GM21515 (cell line): ENCODE measurements around the gene LRTM1.

ENCODE experiments used
- ATAC-seq: cut with Tn5 transposase; IDR thresholded peaks from one replicate; pipeline ENCODE4 v1.9.1; 2021; ENCODE audit not compliant: unreplicated experiment

LRTM1 gene

GRCh38 chr3:54941690-54942362 lies 14.0 kb upstream of the LRTM1 start:
- no peak for ATAC-seq

DNA sequence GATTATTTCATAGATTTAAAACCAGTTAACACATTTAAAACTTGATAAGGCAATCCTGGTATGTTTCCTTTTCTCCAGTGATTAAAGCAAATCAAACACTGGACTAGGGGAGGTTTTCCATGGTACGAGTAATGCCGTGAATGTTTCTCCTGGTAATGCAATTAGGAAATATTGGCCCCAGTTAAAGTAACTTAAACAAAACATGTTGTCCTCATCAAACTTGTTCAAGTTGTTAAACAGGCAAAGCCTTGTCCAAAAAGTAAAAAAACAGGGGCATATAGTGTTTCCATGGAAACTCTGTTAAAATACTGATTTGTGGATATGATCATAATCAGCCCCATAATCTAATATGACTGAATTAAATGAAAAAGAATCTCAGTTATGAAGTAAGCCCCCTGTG lies 13.1 kb upstream of the LRTM1 start:
- ATAC-seq = no peak

DNA sequence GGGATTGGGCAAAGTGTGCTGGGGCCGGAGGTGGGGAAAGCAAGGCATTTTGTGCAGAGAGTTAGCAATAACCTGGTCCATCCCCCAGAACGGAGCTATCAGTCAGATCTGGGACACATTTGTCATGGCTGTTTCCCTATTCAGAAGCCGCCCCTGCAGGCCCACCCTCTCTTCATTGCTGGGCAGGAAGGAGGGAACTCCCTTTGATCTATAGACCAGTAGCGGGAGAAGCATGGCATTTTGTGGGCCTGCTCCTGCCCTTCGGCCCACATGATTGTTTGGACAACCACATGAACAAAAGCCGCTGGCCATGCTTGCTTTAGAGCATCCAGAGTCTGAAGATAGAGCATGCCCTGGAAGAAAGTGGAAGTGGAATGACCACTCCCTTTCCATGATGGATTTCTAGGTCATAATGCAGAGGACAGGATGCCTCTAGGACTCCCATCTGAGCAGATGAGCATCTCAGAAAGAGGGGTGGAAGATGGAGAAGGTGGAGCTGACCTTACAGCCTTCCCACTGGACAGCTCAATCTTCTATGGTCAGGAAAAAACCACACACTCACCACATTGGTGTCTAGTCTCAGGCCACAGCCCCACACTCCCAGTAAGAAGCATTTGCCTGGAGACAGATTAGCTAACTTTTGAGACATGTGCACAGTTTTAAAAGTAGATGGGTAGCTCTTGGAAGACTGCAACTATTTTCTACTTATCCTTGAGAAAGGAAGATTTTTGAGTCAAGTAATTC lies 11.9 kb upstream of the LRTM1 start:
- ATAC-seq = no peak

- no peak for ATAC-seq
These were observed 8.7 kb upstream of the LRTM1 start for GRCh38 chr3:54936561-54936960.

DNA sequence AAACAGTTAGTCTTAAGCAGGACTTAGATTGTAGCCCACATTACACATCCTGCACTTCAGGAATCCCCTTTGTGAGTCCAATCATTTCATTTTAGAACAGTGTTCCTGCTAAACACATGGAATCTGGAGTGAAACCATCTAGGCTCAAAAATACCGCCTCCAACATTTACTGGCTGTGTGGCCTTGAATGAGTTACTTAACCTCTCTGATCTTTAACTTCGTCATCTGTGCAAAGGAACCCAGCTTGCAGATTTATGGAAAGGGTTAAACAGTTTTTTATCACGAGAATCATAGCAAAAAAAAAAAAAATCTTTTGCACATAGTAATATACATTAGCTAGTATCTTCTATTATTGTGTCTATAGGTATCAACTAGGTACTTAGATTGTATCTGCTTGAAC lies 8.0 kb upstream of the LRTM1 start:
- no peak for ATAC-seq

GRCh38 chr3:54932606-54933005 lies 4.7 kb upstream of the LRTM1 start:
- no peak for ATAC-seq

GRCh38 chr3:54931182-54931581 lies 3.3 kb upstream of the LRTM1 start:
- ATAC-seq = no peak

DNA sequence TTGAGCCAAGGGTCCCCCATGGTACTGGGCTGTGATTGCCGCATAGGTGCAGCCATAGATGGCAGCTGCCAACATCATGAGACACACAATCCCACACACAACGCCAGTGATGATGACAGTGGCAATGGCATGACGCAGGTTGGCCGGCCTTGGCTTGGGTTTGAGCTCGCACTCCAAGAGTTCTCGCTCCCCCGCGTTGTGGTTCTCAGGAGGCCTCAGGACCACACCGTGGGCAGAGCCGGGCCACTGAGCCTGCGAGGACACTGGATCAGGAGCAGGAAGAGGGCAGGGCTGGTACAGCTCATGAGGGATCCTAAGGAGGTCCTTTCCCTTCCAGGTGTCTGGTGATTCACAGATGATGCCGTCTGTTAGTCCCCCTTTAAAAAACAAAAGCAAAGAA lies 9.3 kb downstream of the LRTM1 start:
- no peak for ATAC-seq

DNA sequence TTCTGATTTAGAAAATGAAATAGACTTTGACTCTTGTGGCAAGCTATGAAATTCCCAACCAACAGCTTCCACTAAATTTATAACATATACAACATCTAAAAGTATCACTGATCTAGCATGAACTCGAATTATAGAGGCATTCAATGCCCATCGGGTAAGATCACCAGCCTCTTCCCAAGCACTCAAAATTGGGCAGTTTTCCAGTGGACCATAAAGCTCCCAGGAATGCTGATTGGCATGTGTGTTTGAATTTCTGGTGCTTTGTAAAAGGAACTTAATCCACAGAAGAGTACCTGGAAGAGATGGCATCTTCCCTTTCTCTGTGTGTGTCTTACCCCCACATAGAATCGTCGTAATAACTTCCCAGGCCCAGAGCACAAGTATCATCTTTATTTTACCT lies 10.0 kb downstream of the LRTM1 start:
- no peak for ATAC-seq

DNA sequence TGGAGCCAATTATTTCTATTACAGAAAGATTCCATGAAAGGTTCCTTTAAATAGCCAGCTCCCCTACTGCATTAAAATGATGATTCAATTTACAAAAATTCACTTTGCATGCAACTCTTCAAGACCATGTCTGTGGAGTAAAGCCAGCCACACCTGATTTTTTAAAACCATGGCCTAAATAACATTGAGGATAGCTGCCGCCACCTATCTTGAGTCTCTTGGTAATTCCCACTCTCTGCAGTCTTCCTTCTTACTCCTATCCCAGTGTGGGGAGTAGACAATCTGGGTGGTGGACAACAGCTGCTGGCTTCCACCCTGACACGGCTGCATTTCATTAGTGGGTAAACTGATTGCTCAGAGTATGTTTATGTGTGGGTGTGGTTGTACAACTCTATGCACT lies 10.7 kb downstream of the LRTM1 start:
- ATAC-seq = no peak

- ATAC-seq = no peak
These were observed 11.1 kb downstream of the LRTM1 start for GRCh38 chr3:54916732-54917131.

GRCh38 chr3:54915976-54916375 lies 11.9 kb downstream of the LRTM1 start:
- ATAC-seq = no peak

DNA sequence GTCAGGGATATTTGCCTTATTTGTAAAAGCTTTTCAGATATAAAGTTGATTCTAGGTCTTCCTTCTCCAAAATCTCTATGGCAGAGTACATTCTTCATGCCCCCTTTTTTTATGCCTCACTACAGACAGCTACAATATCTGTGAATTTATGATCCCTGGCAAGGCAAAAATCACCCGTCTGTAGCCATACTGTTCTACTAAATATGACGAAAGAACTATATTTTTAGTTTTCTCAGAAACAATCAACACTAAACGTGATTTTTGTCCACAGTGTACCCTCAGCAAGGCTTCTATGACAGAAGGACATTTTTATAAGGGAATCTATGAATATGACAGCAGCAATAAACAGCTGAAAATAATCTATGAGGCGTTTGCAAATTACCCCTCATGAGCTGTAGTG lies 12.7 kb downstream of the LRTM1 start:
- no peak for ATAC-seq

DNA sequence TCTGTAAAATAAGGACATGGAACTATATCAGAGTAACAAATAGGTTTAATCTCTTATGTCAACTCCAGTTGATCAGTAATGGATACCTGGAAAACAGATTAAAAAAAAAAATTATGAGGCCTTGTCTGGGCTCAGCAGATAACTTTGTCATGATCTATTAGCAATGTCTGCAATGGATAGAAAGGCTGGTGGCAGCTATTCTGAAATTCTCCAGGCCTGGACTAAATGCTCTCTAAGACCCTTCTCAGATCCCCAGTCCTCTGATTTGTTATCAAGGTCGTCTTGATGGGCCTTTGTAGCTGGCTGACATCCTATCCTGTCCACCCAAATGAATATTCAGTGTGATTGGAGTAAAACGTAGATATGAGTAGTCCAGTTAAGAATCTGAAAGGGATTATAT lies 13.7 kb downstream of the LRTM1 start:
- ATAC-seq = no peak

GRCh38 chr3:54909191-54909590 lies 18.7 kb downstream of the LRTM1 start:
- no peak for ATAC-seq

DNA sequence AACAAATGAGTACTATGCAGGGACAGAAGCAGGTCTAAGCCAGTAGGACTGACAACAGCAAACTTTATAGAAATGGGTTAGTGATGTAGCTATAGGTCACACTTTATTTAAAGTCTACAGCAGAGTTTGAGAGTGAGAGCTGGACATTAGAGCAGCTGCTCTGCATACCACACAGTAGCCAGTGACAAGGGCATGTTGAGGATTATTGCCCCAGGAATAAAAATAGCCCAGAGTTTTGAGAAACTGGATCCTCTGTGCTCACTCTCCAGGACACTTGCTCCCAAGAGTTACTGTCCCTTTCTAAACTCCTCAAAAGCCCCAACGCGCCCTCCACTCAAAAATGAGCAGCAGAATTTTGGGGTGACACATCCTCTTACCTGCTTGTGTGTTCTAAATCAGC lies 21.1 kb downstream of the LRTM1 start:
- no peak for ATAC-seq

GRCh38 chr3:54905920-54906319 lies 21.9 kb downstream of the LRTM1 start:
- ATAC-seq = no peak

GRCh38 chr3:54905261-54905888 lies 22.5 kb downstream of the LRTM1 start:
- ATAC-seq = no peak

GRCh38 chr3:54901906-54902685 lies 25.8 kb downstream of the LRTM1 start:
- ATAC-seq = no peak

DNA sequence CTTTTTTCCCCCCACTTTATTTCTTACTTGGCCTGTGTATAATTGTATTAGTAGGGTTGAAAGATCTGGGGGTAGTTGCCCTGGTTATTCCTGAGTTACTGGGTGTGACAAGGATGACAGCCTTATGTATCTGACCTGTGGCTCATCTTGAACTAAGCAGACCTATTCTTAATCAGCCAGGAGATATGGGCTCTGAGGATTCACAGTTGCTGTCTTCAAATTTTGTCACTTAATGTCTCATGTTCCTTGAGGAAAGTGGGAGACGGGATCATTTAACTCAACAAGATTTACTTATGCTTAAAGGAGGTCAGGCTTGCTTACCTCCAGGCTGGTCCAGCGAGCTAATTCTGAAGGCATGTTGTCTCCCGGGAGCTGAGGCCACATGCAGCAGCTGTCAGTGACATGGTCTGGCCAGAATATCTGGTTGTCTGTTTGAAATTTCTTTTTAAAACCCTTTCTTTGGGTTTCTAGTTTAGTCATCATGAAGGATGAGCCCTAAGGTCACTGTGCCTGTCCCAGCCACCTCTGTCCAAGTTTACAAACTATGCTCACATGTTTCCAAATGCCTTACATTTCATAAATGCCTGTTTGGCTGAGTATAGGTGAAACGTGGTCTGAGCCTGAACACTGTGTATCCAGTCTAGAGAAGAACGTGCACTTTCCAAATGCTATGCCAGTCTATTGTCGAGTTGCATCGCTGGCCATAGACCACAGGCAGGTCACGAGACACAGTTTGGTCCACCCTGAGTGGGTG lies 26.8 kb downstream of the LRTM1 start:
- no peak for ATAC-seq

- no peak for ATAC-seq
These were observed 28.6 kb downstream of the LRTM1 start for GRCh38 chr3:54899273-54899672.
